K562 (cell line): ENCODE results near the gene ITSN1. TPM values are rescaled to one million over a fixed set of nuclear protein-coding genes. Genes with fewer than 3 reads are reported as not detected.
A peak's percentile ranks its signal among the peaks of the same experiment; 100 is the strongest.

ENCODE experiments used
- ATAC-seq: fragments of 200-7000 bp; cut with Tn5 transposase; 3 replicates; pipeline ENCODE4 v1.9.1; 2020; ENCODE audit warnings: moderate library complexity
- BruUV-seq: library from RNA; stranded (reverse); fragments of 400-500 nt; replicated peaks from 2 replicates; lab custom pipeline; 2021; lab: Mats Ljungman, UMichigan
- CTCF ChIA-PET: fragments of 300-600 bp; formaldehyde crosslinking; extraction: SDS; loops from one replicate; lab custom pipeline; 2021; ENCODE audit warnings: low intra/inter-chr PET ratio; lab: Yijun Ruan, JAX
- POLR2A ChIA-PET: fragments of 300-600, 350-650 bp; sonication (Branson Sonifier 250); formaldehyde crosslinking; extraction: SDS; loops from one replicate; lab custom pipeline; 2021; ENCODE audit warnings: antibody characterized with exemption, inconsistent platforms; lab: Yijun Ruan, JAX
- DNase-seq, 4 experiments: peaks; one replicate each; pipeline versions ENCODE4 v3.0.0 to v3.0.0-alpha.2; 2011 to 2018; ENCODE audit warnings: low spot score in 3 of 4, mixed read lengths in 3 of 4; ENCODE audit errors: extremely low read depth in 1 of 4
- FAIRE-seq: peaks from 2 replicates; lab custom pipeline; 2011; peaks lifted over from hg19 to GRCh38; lab: Jason Lieb, UNC
- H2AFZ ChIP-seq: 2 replicates; pipeline ENCODE4 v1.6.0; 2011; ENCODE audit warnings: low read depth, low read length, control low read depth, inconsistent platforms
- H3K27ac ChIP-seq: fragments of 200-600 bp; 3 replicates; pipeline ENCODE4 v1.8.0; 2011; ENCODE audit warnings: low read depth, mild to moderate bottlenecking, control low read depth, inconsistent platforms, low read length, moderate library complexity, mixed read lengths; ENCODE audit errors: extremely low read depth
- H3K27me3 ChIP-seq, 2 experiments: fragments of 300-600 bp in 1 of 2; 2 replicates in 1 of 2; 3 replicates in 1 of 2; pipeline versions ENCODE4 v1.6.0 to v1.8.0; 2011; ENCODE audit warnings: inconsistent platforms in 2 of 2, low read length in 2 of 2, mild to moderate bottlenecking in 1 of 2, mixed read lengths in 1 of 2, moderate library complexity in 1 of 2; ENCODE audit not compliant: control insufficient read depth in 2 of 2, insufficient read depth in 2 of 2
- H3K36me3 ChIP-seq: fragments of 300-600 bp; 3 replicates; pipeline ENCODE4 v1.8.0; 2011; ENCODE audit warnings: mild to moderate bottlenecking, low read length, inconsistent platforms; ENCODE audit not compliant: control insufficient read depth, insufficient read depth
- H3K4me1 ChIP-seq, 2 experiments: fragments of 200-600 bp in 1 of 2; replicated peaks in 1 of 2; 2 replicates in 1 of 2; 3 replicates in 1 of 2; pipeline versions ENCODE4 v1.5.1 to v1.8.0; 2011; ENCODE audit warnings: inconsistent platforms in 2 of 2, low read length in 2 of 2, mild to moderate bottlenecking in 1 of 2, mixed read lengths in 1 of 2, moderate library complexity in 1 of 2; ENCODE audit not compliant: control insufficient read depth in 2 of 2, insufficient read depth in 2 of 2
- H3K4me2 ChIP-seq: 2 replicates; pipeline ENCODE4 v1.6.1; 2011; ENCODE audit warnings: low read length, control low read depth, inconsistent platforms, mixed read lengths; ENCODE audit not compliant: insufficient read depth
- H3K4me3 ChIP-seq: fragments of 200-600 bp; sonication (generic), shearing (Covaris generic); 2 replicates; pipeline ENCODE4 v1.5.1; 2016; ENCODE audit warnings: control low read depth, inconsistent platforms
- H3K79me2 ChIP-seq: fragments of 200-600 bp; 3 replicates; pipeline ENCODE4 v1.8.0; 2011; ENCODE audit warnings: low read length, inconsistent platforms; ENCODE audit not compliant: control insufficient read depth, insufficient read depth
- H3K9ac ChIP-seq, 2 experiments: 2 replicates each; pipeline versions ENCODE4 v1.6.0 to v1.6.1; 2011; ENCODE audit warnings: low read depth in 2 of 2, low read length in 2 of 2, control low read depth in 1 of 2, inconsistent platforms in 1 of 2, mild to moderate bottlenecking in 1 of 2, mixed read lengths in 1 of 2; ENCODE audit not compliant: insufficient read depth in 1 of 2
- H3K9me1 ChIP-seq: one replicate; pipeline ENCODE4 v1.6.0; 2011; ENCODE audit warnings: inconsistent platforms, mild to moderate bottlenecking, low read length, moderate library complexity; ENCODE audit not compliant: control insufficient read depth, insufficient read depth
- H3K9me3 ChIP-seq: replicated peaks from 2 replicates; pipeline ENCODE4 v1.5.1; 2011; ENCODE audit warnings: low read depth, low read length, inconsistent platforms; ENCODE audit not compliant: control insufficient read depth, insufficient read depth
- H4K20me1 ChIP-seq: replicated peaks from 2 replicates; pipeline ENCODE4 v1.6.1; 2011; ENCODE audit warnings: low read length, inconsistent platforms, mixed read lengths; ENCODE audit not compliant: control insufficient read depth, insufficient read depth
- CEBPB ChIP-seq: fragments of 450-650 bp; IDR thresholded peaks from 2 replicates; pipeline ENCODE4 v1.6.1; 2016; ENCODE audit warnings: missing genetic modification characterization, missing compliant biosample characterization
- FOXK1 ChIP-seq: sonication (generic); formaldehyde crosslinking; IDR thresholded peaks from 2 replicates; pipeline ENCODE4 v1.8.0; 2022; ENCODE audit warnings: missing genetic modification reagents, mild to moderate bottlenecking, borderline replicate concordance
- HDAC8 ChIP-seq: fragments of 450-650 bp; IDR thresholded peaks from 2 replicates; pipeline ENCODE4 v1.6.1; 2016; ENCODE audit warnings: mild to moderate bottlenecking, missing genetic modification characterization, moderate library complexity, missing compliant biosample characterization
- ILK ChIP-seq: fragments of 450-650 bp; IDR thresholded peaks from 2 replicates; pipeline ENCODE4 v1.6.1; 2016; ENCODE audit warnings: missing genetic modification characterization, low read depth, mild to moderate bottlenecking, missing compliant biosample characterization, moderate library complexity, borderline replicate concordance
- ZC3H11A ChIP-seq: IDR thresholded peaks from 2 replicates; pipeline ENCODE4 v1.6.1; 2012; ENCODE audit warnings: low read depth, low read length, improper control_type of control experiment
- ZKSCAN1 ChIP-seq: fragments of 150-350 bp; IDR thresholded peaks from 2 replicates; pipeline ENCODE4 v1.6.1; 2016; ENCODE audit warnings: low read depth, low read length
- WGBS: fragments of 100-300 bp; shearing (Covaris generic); methylation state at CpG from one replicate; pipeline ENCODE4 v1.1.6; 2016; ENCODE audit warnings: low coverage, mixed read lengths; ENCODE audit not compliant: insufficient coverage; ENCODE audit errors: missing lambda C conversion rate; 5-methylcytosine and 5-hydroxymethylcytosine counted together
- in situ Hi-C: fragments of 300-500 bp; cut with MboI; formaldehyde crosslinking; loops from 4 replicates; pipeline ENCODE4 v1.15.0; 2018; ENCODE audit warnings: inconsistent platforms, mixed read lengths
- intact Hi-C: fragments of 100-400 bp; cut with micrococcal nuclease; formaldehyde crosslinking; loops from 2 replicates; pipeline ENCODE4 v1.14.2; 2022
- polyA plus RNA-seq, 8 experiments: library from polyadenylated mRNA; depleted of rRNA in 4 of 8; stranded (reverse) in 5 of 8; unstranded in 3 of 8; fragments of >200 nt; fragmentation: Nextera tagmentation in 2 of 8; fragmentation: Illumina TruSeq in 1 of 8; extraction: Ambion mirVana in 2 of 8; extraction: Trizol in 1 of 8; gene quantifications; 2 replicates each; pipeline versions ENCODE4 v1.2.1 to v1.2.3, GENCODE V29; 2011 to 2014; ENCODE audit warnings: inconsistent platforms in 1 of 8, missing spikeins in 1 of 8
- total RNA-seq, 7 experiments: library from RNA; depleted of rRNA in 6 of 7; stranded (reverse); fragments of >200 nt in 6 of 7; fragmentation: Illumina TruSeq in 2 of 7; extraction: Trizol in 2 of 7; gene quantifications; 2 replicates each; pipeline versions ENCODE4 v1.2.1 to v1.2.3, GENCODE V29; 2011 to 2021; ENCODE audit warnings: low replicate concordance in 1 of 7

ITSN1 gene
- total and polyA plus RNA-seq, 9 of the 15 experiments (the other 6 are each of a cell fraction or from before 2014, with no cell fraction given), result 1.1 to 12.6 (median 4.8) TPM

GRCh38 chr21:33938381-33938780 lies 296.1 kb downstream of the ITSN1 start:
- ChIA-PET POLR2A (interaction anchor here (4.0 kb wide), 1 partner anchor 10 kb away, joined by 30 read pairs; no protein-coding TSS in a partner anchor), CTCF (no interaction called here)
- ATAC-seq (no peak), FAIRE-seq (no peak), DNase-seq (no peak)
- H3K4me3 ChIP-seq, result no peak overlapping the region
- in situ Hi-C loops, result no loop called here
- peaks cover under 1% of the 10 kb centered on the region; the same call in 2 of the 3 replicates for H3K79me2 ChIP-seq
- no peaks in the 10 kb centered on the region for H3K36me3 ChIP-seq
- no peak overlapping the region for H2AFZ ChIP-seq
- no peak overlapping the region for H3K9ac ChIP-seq
- BruUV-seq, result no TSS peak
- H3K27ac ChIP-seq, result no peak overlapping the region
- WGBS, result 77% methylated on average over 3 of the region's 3 CpGs
- intact Hi-C loops, result loop anchor here (5.0 kb wide), 1 partner anchor 39 kb away; no protein-coding TSS in a partner anchor
- peaks cover 0 to 6% of the 10 kb centered on the region in 2 experiments; a peak in 1 of 5 replicates for H3K4me1 ChIP-seq
- no peak overlapping the region for H3K4me2 ChIP-seq
- no peaks in the 10 kb centered on the region for H3K9me1 ChIP-seq
- H4K20me1 ChIP-seq, result no peaks in the 10 kb centered on the region
- H3K27me3 ChIP-seq, result no peaks in the 10 kb centered on the region
- no peaks in the 10 kb centered on the region for H3K9me3 ChIP-seq
- TF ChIP-seq ZKSCAN1 (peak; percentile 82), FOXK1 (CRISPR knock-in tag) (no peak), ZC3H11A (no peak), ILK (tag) (no peak), HDAC8 (no peak), CEBPB (tag) (peak; percentile 41; the same call in 1 of the 2 replicates)
